GM19035 (cell line): ENCODE data around the gene ACP1.

ENCODE experiments used
- ATAC-seq: cut with Tn5 transposase; IDR thresholded peaks from one replicate; pipeline ENCODE4 v1.9.1; 2021; ENCODE audit not compliant: unreplicated experiment

The ACP1 gene

GRCh38 chr2:279956-280649, 15.4 kb downstream of the ACP1 start:
- no peak for ATAC-seq

- ATAC-seq, result no peak
These were observed 15.9 kb downstream of the ACP1 start for GRCh38 chr2:280650-281110.

GRCh38 chr2:281381-281780, 16.6 kb downstream of the ACP1 start:
- ATAC-seq, result no peak

GRCh38 chr2:282371-283263, 17.9 kb downstream of the ACP1 start:
- no peak for ATAC-seq

- no peak for ATAC-seq
These were observed 19.4 kb downstream of the ACP1 start for GRCh38 chr2:283996-284794.

GRCh38 chr2:284896-285492, 20.2 kb downstream of the ACP1 start:
- no peak for ATAC-seq

- no peak for ATAC-seq
These were observed 20.8 kb downstream of the ACP1 start for GRCh38 chr2:285531-285930.

GRCh38 chr2:286035-286434, 21.3 kb downstream of the ACP1 start:
- no peak for ATAC-seq

- ATAC-seq, result no peak
These were observed 22.1 kb downstream of the ACP1 start for GRCh38 chr2:286774-287392.

GRCh38 chr2:287471-287885, 22.7 kb downstream of the ACP1 start:
- no peak for ATAC-seq

- no peak for ATAC-seq
These were observed 23.4 kb downstream of the ACP1 start, which contains the start of gene ALKAL2 for GRCh38 chr2:287911-288757. ALKAL2 (minus strand) TSS chr2:288091; CDS start chr2:287835, 256 bp downstream.

GRCh38 chr2:288758-289361, 24.1 kb downstream of the ACP1 start:
- ATAC-seq, result no peak

- no peak for ATAC-seq
These were observed 24.8 kb downstream of the ACP1 start for GRCh38 chr2:289362-290089.

- ATAC-seq, result no peak
These were observed 25.5 kb downstream of the ACP1 start for GRCh38 chr2:290090-290722.

- no peak for ATAC-seq
These were observed 30.3 kb downstream of the ACP1 start for GRCh38 chr2:295090-295489.

GRCh38 chr2:296354-296753, 31.6 kb downstream of the ACP1 start:
- no peak for ATAC-seq

- no peak for ATAC-seq
These were observed 40.6 kb downstream of the ACP1 start for GRCh38 chr2:305366-305765.
